ENCODE measurements around the gene TRMO.

- no peak for TF ChIP-seq POLR2A (IDR thresholded peaks at IDR 0.05)
- no peak for TF ChIP-seq CTCF (IDR thresholded peaks at IDR 0.05)
These were observed 18.4 kb upstream of the TRMO start for GRCh38 chr9:97940741-97941140.
